Hepatic stellate cell (primary cell): Measurements from ENCODE around the gene RCAN3.

Source experiments
- DNase-seq: peaks from one replicate; pipeline ENCODE4 v3.0.0; 2011; ENCODE audit warnings: low spot score

RCAN3 gene

DNA sequence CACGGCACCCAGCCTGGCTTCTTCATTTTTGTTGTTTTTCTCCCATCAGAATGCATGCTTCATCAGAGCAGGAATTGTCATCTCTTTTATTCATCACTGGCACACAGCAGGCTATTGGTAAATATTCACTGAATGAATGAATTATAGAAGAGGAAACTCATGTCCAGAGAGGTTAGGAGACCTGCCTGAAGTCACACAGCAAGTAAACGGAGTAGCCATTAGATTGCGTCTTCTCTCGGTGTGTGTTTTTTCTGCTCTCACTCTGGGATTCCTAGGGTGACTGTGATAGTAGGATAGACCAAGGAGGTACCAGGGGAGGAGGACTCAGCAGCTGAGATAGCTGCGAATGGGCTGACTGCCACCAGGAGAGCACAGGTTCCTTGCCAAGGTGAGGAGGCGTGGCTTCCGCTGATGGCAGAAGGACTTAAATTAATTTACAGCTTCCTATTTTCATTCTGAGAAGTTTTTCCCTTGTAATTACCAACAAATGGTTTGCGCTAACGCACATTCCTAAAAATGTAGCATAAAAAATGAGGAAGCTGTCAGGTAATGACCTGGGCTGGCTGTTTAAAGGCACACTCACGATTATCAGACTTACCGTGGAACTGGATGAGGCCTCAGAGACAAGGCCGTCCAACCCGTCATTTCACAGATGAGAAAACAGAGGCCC, 48.8 kb downstream of the RCAN3 start:
- no peak for DNase-seq

DNA sequence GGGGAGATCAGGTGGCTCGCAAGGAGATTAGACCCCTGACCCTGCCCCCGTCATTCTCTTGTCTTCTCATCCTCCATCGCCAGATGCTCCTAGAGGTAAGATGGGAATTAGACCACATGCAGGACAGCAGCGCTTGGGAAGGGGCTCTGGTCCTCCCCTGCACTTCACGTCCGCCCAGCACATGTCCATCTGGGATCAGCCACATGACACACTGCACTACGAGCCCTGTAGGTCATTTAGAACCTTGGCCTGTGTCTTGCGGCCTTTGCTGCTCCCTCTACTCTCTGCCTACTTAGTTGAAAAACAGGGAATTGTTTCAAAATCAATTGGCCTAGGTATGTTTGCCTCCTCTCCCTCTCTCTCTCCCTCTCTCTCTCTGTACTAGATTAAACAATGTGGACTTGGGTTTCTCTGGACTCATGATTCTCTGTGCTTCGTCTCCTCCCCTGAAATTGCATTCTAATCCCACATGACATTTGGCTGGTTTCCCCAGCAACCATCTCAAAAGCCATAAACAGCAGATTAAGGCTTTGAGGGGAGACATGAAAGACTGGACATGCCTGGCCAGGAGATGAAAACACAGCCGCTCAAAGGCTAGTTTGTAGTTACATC, 49.4 kb downstream of the RCAN3 start:
- DNase-seq: no peak

DNA sequence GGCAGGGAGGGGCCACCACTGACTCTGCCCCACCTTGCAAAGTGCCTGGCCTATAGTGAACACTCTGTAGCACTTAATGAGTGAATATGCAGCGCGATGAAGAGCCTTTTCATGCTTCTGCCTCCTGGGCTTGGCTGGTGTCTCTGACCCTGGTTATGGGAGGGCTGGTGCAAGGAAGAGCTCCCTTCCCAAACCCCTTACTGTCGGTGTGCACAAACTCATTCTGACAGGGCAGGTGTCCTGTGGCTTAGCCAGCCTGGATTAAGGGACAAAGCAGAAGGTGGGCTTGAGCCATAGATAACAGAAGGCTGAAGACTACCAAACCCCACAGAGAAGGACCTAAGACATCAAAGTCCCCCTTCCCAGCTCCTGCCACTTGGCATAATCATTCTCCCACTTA, 51.3 kb downstream of the RCAN3 start:
- DNase-seq: no peak

DNA sequence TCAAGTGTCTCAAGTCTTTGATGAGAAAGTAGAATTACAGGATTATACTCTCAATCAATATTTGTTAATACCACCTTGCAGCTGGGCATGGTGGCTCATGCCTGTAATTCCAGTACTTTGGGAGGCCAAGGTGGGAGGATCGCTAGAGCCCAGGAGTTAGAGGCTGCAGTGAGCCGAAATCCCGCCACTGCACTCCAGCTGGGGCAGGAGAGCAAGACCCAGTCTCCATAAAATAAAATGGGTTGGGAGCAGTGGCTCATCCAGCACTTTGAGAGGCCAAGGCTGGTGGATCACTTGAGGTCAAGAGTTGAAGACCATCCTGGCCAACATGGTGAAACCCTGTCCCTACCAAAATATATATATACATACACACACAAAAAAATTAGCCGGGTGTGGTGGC, 52.1 kb downstream of the RCAN3 start:
- no peak for DNase-seq

DNA sequence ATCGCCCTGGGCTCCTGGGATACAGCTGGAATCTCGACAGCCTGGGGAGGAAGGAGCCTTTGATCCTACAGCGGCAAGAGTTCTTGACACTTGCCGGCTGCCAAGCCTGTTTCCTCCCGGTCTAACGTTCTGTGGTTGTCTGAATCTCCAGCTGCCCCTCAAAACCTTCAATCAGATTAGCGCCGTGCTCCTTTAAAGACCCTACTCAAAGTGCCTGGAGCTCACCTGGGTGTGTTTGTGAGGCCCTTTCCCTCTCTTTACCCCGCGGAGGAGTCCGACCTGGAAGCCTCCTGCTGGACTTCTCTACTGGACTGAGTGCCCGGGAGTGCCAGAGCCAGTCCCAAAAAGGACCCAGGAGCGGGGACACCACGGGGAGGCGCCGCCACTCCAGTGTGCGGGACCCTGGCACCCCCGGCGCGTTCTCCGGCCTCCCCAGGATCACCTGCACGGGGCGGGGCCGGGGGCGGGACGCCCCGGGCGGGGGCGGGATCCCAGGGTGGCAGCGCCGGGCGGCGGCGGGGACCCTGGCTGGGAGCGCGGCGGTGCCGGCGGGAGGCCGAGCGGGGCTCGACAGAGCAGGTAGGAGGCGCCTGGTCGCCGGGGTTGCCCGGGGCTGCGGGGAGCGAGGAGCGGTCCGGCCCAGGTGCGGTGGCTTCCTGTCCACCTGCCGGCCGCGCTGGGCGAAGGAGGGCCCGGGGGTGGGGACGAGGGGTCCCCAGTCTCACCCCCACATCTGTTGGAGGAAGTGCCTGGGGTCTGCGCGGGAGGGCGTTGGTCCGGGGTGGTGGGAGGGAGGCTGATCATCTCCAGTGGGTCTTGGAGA, 53.2 kb downstream of the RCAN3 start, which contains the start of gene NCMAP:
TSS of gene NCMAP (plus strand) at position 497 of the 823 bp plus-strand sequence. CDS start 39,344 bp downstream, outside the sequence.
- DNase-seq: no peak

- no peak for DNase-seq
Observed at GRCh38 chr1:24556414-24556795, 53.8 kb downstream of the RCAN3 start.

GRCh38 chr1:24557220-24557619, 54.6 kb downstream of the RCAN3 start:
- DNase-seq: no peak

- no peak for DNase-seq
Observed at GRCh38 chr1:24557711-24558131, 55.1 kb downstream of the RCAN3 start.

DNA sequence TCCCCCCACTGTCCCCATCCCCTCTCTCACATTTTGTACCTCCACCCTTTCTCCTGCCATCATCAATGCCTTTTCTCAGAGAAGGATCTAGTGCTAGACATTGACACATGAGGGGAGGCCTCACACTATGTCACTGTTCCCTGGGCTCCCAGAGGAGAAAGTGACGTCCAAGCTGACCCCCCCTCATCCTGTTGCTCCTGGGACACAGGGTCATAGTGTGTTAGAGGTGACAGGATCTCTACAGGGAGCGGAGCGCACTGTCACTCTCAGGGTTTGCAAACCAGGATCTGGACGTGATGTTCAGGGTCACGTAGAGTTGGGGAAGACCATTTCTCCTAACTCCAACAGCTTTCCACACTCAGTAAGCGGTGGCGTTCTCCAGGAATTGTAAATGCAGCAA, 55.8 kb downstream of the RCAN3 start:
- DNase-seq: no peak

- peak; percentile 67 for DNase-seq
Observed at GRCh38 chr1:24558902-24559791, 56.5 kb downstream of the RCAN3 start.

- no peak for DNase-seq
Observed at GRCh38 chr1:24560361-24560760, 57.7 kb downstream of the RCAN3 start.

DNA sequence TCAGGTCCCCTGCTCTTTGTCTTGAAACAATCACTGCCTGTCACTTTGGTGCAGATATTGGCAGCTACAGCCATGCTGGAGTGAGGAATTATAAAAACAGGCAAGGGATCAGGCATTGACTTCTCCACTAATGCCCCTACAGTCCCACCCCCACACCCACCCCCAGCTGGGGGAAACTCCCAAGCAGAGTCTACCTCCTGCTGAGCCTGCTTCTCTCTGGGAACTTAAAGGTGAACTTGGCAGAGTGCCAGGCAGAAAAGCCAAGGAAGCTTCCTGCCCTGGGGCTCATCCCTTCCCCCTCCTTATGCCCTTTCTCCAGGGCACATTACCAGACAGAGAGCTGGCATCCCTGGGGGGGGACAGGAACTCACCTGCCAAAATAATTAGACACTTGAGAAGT, 60.0 kb downstream of the RCAN3 start:
- DNase-seq: no peak

DNA sequence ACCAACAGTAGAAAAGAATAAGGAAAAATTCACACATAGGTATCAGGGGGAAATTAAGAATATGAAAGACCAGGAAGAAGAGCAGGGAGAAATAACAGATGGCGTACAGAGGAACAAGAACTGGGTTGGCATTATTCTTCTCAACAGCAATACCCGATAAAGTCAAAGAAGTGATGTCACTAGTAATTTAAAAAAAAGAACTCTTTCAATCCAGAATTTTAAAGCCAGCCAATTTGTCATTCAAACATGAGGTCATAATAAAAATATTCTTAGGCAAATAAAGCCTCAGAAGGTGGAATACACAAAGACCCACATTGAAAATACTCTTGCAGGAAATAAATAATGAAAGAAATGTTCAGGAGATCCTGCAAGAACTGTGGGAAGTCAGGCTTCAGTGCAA, 62.1 kb downstream of the RCAN3 start:
- no peak for DNase-seq

DNA sequence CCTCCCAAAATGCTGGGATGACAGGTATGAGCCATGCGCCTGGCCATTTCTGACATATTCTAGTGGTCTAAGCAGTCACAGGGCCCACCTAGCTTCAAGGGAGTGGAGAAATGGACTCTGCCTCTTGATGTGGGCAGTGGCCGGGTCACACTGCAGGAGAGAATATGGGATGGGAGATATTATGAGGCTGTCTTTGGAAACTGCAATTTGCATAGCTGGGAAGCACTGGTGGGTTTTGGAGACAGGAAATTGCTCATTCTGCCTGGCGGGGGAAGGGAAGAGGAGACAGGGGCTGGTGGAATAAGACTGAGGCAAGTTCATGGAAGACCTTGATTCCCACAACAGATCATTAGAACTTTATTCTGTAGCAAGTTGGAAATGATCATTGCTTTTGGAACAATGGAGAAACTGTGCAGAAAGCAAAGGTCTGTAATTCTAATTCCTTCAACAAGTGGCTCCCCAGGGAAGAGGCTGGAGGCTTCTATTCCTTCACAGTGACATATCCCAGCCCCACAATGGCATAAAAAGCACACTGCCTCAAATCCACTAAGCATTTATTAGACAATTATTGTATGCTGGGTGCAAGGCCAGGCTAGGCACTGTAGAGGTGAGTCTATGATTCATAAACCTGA, 63.7 kb downstream of the RCAN3 start:
- DNase-seq: no peak

- DNase-seq: no peak
Observed at GRCh38 chr1:24567792-24568388, 65.3 kb downstream of the RCAN3 start.

GRCh38 chr1:24568475-24568874, 65.8 kb downstream of the RCAN3 start:
- no peak for DNase-seq

DNA sequence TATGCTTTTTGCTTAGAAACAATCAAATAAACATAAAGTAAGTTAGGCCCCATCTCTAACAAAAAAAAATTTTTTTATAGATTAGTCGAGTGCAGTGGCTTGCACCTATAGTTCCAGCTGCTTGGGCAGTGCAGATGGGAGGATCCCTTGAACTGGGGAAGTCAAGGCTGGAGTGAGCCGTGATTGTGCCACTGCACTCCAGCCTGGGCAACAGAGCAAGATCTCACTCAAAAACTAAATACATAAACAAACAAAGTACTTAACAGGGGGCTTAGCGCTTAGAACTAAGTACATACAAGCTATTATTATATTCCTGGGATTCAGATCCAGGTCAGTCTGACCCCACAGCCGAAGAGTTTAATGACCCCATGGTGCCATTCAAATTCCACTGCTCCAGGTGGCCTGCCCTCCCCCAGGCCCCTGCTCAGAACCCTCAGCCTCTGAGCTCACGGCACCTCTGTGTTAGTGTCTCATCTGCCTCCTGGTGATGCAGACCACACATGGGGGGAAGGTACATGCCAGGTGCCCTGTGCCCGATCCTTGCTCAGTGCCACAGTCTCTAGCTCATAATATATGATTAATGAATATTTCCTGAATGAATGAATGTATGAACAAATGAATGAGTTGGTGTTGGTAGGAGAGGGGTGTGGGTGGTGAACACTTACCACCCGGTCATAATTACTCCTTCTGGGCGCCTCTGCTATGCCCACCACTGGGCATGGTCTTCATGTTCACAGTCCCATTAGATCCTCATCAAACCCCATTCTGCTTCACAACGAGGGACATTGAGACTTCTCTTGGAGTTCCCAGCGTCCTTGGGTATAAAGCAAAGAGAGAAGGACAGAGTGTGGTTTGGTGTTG, 67.9 kb downstream of the RCAN3 start:
- DNase-seq: no peak

DNA sequence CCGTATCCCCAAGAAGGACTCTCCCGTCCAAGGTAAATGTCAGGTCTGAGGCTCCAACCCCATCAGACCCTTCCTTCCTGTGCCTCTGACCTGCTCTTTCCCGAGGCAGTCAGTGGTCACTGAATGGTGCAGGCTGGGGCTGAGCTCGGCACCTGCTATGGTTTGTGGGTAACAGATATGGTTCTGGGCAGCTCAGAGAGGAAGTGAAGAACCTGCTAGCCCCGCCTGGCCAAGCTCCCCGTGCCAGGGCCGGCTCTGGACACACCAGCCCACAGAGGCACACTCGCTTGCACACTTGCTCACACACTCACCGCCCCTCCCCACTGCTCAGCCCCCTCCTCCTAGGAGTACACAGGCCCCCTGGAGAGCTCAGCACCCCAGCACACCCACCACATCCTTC, 69.7 kb downstream of the RCAN3 start:
- DNase-seq: no peak

GRCh38 chr1:24575905-24576587, 73.4 kb downstream of the RCAN3 start:
- DNase-seq: no peak

- DNase-seq: no peak
Observed at GRCh38 chr1:24578846-24579245, 76.2 kb downstream of the RCAN3 start.
